Measurements from ENCODE around the gene RGL1. TPM values are rescaled to one million over a fixed set of nuclear protein-coding genes. Genes with fewer than 3 reads are reported as not detected.

Gene RGL1
- total RNA-seq, 1 donor from 2014 or later, result 68.1 TPM

DNA sequence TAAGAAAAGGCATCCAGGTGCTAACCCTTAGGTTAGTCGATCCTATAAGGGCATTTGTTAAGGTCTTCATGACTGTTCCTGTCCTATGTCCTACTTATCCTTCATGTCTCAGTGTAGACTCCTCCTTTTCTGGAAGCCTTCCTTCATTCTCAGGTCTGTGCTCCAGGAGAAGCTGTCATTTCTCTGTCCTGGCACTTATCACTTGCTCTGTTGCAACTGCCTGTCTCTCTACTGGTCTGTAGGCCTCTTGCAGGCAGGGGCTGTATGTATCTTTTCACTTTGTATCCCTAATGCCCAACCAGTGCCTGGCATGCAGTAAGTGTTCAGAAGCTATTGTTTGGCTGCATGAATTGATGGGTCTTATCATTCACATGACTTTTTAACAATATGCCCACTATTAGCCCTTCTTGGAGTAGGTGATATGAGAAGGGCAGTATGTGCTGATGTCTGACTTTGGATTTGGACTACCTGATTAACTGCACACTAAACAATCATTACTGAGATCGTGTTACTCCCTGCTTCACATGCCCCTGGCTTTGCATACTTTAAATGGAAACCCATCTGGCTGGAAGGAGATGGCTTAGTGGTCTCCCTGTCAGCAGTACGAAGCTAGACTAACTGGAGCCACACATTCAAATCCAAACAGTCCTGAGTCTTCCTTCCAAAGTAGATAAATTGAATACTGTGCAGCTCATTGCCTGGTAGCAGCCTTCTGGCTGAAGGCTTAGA is 88.8 kb downstream of the RGL1 start:
- H3K9me3 Mint-ChIP-seq (ENCODE audit: unreplicated experiment), result no peaks in the 10 kb centered on the region
- H3K4me3 Mint-ChIP-seq (ENCODE audit: unreplicated experiment), result no peak overlapping the region
- peaks cover 18% of the 10 kb centered on the region for H3K4me1 Mint-ChIP-seq (ENCODE audit: unreplicated experiment)
- peaks cover 91% of the 10 kb centered on the region for H3K36me3 Mint-ChIP-seq (ENCODE audit: unreplicated experiment)
- DNase-seq (ENCODE audit: extremely low spot score, unreplicated experiment), result no peak
- H3K27ac Mint-ChIP-seq (ENCODE audit: unreplicated experiment), result no peak overlapping the region
- no peaks in the 10 kb centered on the region for H3K27me3 Mint-ChIP-seq (ENCODE audit: unreplicated experiment)
- no peak for TF ChIP-seq CTCF (IDR thresholded peaks at IDR 0.05)

DNA sequence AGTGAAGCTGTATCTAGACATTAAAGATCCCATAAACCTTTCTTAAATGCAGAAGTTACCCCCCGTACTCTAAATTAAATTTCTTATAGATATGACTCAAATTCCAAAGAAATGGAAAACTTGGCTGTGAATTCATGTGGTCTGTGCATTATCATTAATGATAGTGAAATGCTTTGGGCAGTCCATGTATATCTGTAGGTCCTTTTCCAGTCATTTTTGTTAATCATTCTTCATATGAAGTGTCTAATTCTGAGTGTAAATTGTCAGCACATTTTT is 89.3 kb downstream of the RGL1 start:
- H3K36me3 Mint-ChIP-seq (ENCODE audit: unreplicated experiment), result peaks cover 92% of the 10 kb centered on the region
- H3K27me3 Mint-ChIP-seq (ENCODE audit: unreplicated experiment), result no peaks in the 10 kb centered on the region
- no peak overlapping the region for H3K4me3 Mint-ChIP-seq (ENCODE audit: unreplicated experiment)
- no peak overlapping the region for H3K27ac Mint-ChIP-seq (ENCODE audit: unreplicated experiment)
- no peak for TF ChIP-seq CTCF (IDR thresholded peaks at IDR 0.05)
- no peak for DNase-seq (ENCODE audit: extremely low spot score, unreplicated experiment)
- peaks cover 13% of the 10 kb centered on the region for H3K4me1 Mint-ChIP-seq (ENCODE audit: unreplicated experiment)
- no peaks in the 10 kb centered on the region for H3K9me3 Mint-ChIP-seq (ENCODE audit: unreplicated experiment)

DNA sequence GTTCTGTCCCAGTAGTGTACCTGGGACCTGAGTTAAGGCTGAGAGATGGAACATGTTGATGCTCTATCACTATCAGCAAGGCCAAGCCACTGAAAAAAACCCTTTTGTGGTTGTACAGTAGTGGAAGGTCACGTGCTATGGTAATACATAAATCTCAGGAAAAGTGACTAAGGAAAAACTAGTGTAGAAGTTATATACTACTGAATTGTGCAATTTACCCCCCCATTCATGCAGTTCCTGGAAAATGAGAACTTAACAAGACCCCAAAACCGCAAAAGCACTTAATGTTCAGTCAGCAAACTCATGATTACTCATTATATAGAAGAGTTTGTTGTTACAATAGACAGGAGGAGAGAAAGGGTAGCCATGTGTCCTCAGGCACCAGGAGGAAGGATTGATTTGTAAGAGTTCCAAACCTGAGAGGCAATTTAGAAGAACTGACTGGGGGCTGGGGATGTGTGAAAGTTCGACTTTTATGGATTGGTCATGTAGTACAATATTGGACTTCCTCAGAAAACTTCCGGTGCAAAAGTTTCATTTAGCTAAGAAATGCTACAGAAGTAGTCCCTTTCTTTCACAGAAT is 91.6 kb downstream of the RGL1 start:
- no peak for TF ChIP-seq CTCF (IDR thresholded peaks at IDR 0.05)
- no peaks in the 10 kb centered on the region for H3K27me3 Mint-ChIP-seq (ENCODE audit: unreplicated experiment)
- no peaks in the 10 kb centered on the region for H3K9me3 Mint-ChIP-seq (ENCODE audit: unreplicated experiment)
- no peak overlapping the region for H3K27ac Mint-ChIP-seq (ENCODE audit: unreplicated experiment)
- peaks cover 83% of the 10 kb centered on the region for H3K36me3 Mint-ChIP-seq (ENCODE audit: unreplicated experiment)
- no peak overlapping the region for H3K4me3 Mint-ChIP-seq (ENCODE audit: unreplicated experiment)
- DNase-seq (ENCODE audit: extremely low spot score, unreplicated experiment), result no peak
- peaks cover 5% of the 10 kb centered on the region for H3K4me1 Mint-ChIP-seq (ENCODE audit: unreplicated experiment)

DNA sequence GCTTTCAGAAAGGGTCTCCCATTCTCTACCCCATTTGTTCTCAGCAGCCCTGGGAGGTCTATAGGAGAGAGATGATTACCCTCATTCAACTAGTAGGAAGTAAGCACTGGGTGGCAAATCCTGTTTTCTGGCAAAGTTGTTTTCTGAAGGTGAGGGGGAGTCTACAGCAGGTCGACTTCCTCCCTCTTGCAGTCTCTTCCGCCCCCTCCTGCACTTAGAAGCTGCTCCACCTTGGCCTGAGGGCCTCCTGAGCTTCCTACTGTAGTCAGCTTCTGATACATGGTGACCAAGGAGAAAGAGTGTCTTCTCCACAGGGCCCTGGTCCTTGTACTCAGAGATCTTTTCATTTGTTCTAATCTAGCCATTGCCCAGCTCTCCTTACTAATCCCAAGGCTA is 93.1 kb downstream of the RGL1 start:
- no peak for DNase-seq (ENCODE audit: extremely low spot score, unreplicated experiment)
- Mint-ChIP-seq H3K27me3 (ENCODE audit: unreplicated experiment) (no peaks in the 10 kb centered on the region), H3K4me3 (ENCODE audit: unreplicated experiment) (no peak overlapping the region), H3K4me1 (ENCODE audit: unreplicated experiment) (no peaks in the 10 kb centered on the region), H3K36me3 (ENCODE audit: unreplicated experiment) (peaks cover 78% of the 10 kb centered on the region), H3K27ac (ENCODE audit: unreplicated experiment) (peak overlapping the region; percentile 28), H3K9me3 (ENCODE audit: unreplicated experiment) (no peaks in the 10 kb centered on the region)
- no peak for TF ChIP-seq CTCF (IDR thresholded peaks at IDR 0.05)

- Mint-ChIP-seq H3K27me3 (ENCODE audit: unreplicated experiment) (no peaks in the 10 kb centered on the region), H3K4me1 (ENCODE audit: unreplicated experiment) (no peaks in the 10 kb centered on the region), H3K9me3 (ENCODE audit: unreplicated experiment) (no peaks in the 10 kb centered on the region), H3K27ac (ENCODE audit: unreplicated experiment) (no peak overlapping the region), H3K4me3 (ENCODE audit: unreplicated experiment) (no peak overlapping the region), H3K36me3 (ENCODE audit: unreplicated experiment) (peaks cover 78% of the 10 kb centered on the region)
- no peak for TF ChIP-seq CTCF (IDR thresholded peaks at IDR 0.05)
- DNase-seq (ENCODE audit: extremely low spot score, unreplicated experiment), result no peak
Observed at GRCh38 chr1:183898610-183899009, 93.7 kb downstream of the RGL1 start.

Measured in osteocyte (in vitro differentiated cells).